Panc1 (cell line): ENCODE measurements around the gene NFIC. TPM values are rescaled to one million over a fixed set of nuclear protein-coding genes. Genes with fewer than 3 reads are reported as not detected.

Experiments
- ATAC-seq: fragments of 200-7000 bp; cut with Tn5 transposase; 2 replicates; pipeline ENCODE4 v1.9.1; 2020; ENCODE audit warnings: mild to moderate bottlenecking, moderate library complexity
- BruUV-seq: library from RNA; stranded (reverse); fragments of 400-500 nt; replicated peaks from 2 replicates; lab custom pipeline; 2021; lab: Mats Ljungman, UMichigan
- CTCF ChIA-PET: fragments of 300-600 bp; sonication (Branson Sonifier 250); formaldehyde crosslinking; loops from one replicate; lab custom pipeline; 2022; ENCODE audit warnings: antibody characterized with exemption; lab: Charles Lee
- POLR2A ChIA-PET: fragments of 300-600 bp; sonication (Branson Sonifier 250); formaldehyde crosslinking; loops from one replicate; lab custom pipeline; 2022; ENCODE audit warnings: antibody characterized with exemption; lab: Charles Lee
- DNase-seq: peaks from one replicate; pipeline ENCODE4 v3.0.0-alpha.2; 2010; ENCODE audit warnings: low read depth, low spot score
- H3K27ac ChIP-seq: 2 replicates; pipeline ENCODE4 v1.5.1; 2011; ENCODE audit warnings: mild to moderate bottlenecking, low read length, inconsistent platforms
- H3K27me3 ChIP-seq: fragments of 200-500 bp; sonication (Bioruptor generic); 2 replicates; pipeline ENCODE4 v1.6.0; 2014; ENCODE audit warnings: low read length, inconsistent platforms; ENCODE audit not compliant: control insufficient read depth, insufficient read depth
- H3K36me3 ChIP-seq: fragments of 200-500 bp; sonication (Bioruptor generic); 2 replicates; pipeline ENCODE4 v1.5.1; 2014; ENCODE audit warnings: inconsistent platforms, mild to moderate bottlenecking, low read length, moderate library complexity; ENCODE audit not compliant: control insufficient read depth, insufficient read depth
- H3K4me1 ChIP-seq: 2 replicates; pipeline ENCODE4 v1.5.1; 2011; ENCODE audit warnings: inconsistent platforms, mild to moderate bottlenecking, low read length, moderate library complexity; ENCODE audit not compliant: control insufficient read depth, insufficient read depth
- H3K4me3 ChIP-seq, 2 experiments: 2 replicates each; pipeline ENCODE4 v1.5.1; 2011 to 2012; ENCODE audit warnings: low read depth in 2 of 2, low read length in 2 of 2, mild to moderate bottlenecking in 2 of 2, inconsistent platforms in 1 of 2, moderate library complexity in 1 of 2
- H3K9me3 ChIP-seq: fragments of 200-500 bp; sonication (Bioruptor generic); 2 replicates; pipeline ENCODE4 v1.5.1; 2014; ENCODE audit warnings: low read depth, mild to moderate bottlenecking, inconsistent platforms, low read length, moderate library complexity; ENCODE audit not compliant: control insufficient read depth, insufficient read depth
- CTCF ChIP-seq: fragments of 450-650 bp; IDR thresholded peaks from 2 replicates; pipeline ENCODE4 v1.5.1; 2017; ENCODE audit warnings: mild to moderate bottlenecking
- POLR2AphosphoS5 ChIP-seq: IDR thresholded peaks from 2 replicates; pipeline ENCODE4 v1.6.1; 2012; ENCODE audit warnings: mild to moderate bottlenecking, low read depth, low read length, moderate library complexity
- SIN3A ChIP-seq: IDR thresholded peaks from 2 replicates; pipeline ENCODE4 v1.6.1; 2012; ENCODE audit warnings: low read depth, mild to moderate bottlenecking, low read length, moderate library complexity, borderline replicate concordance; ENCODE audit not compliant: insufficient read depth
- TCF7L2 ChIP-seq: IDR thresholded peaks from 2 replicates; pipeline ENCODE4 v1.6.1; 2011; ENCODE audit warnings: mild to moderate bottlenecking, low read depth, low read length, inconsistent platforms
- in situ Hi-C: cut with HindIII; loops from 2 replicates; pipeline ENCODE4 v1.10.0; 2016; ENCODE audit warnings: low sequenced_read_pairs, low pct_unique_long_range_greater_than_20kb
- intact Hi-C: fragments of 100-400 bp; cut with micrococcal nuclease; formaldehyde crosslinking; loops from one replicate; pipeline ENCODE4 v1.10.0; 2022; ENCODE audit not compliant: unreplicated experiment
- total RNA-seq: library from RNA; stranded (reverse); gene quantifications from one replicate; pipeline ENCODE4 v1.2.1, GENCODE V29; 2021; ENCODE audit not compliant: unreplicated experiment
- TF ChIP-seq, protein P1 (sequence below), 2 experiments: IDR thresholded peaks; 2 replicates each; pipeline ENCODE4 v1.6.1; 2011 to 2012; ENCODE audit warnings: low read depth in 2 of 2, control low read depth in 1 of 2, low read length in 1 of 2, mild to moderate bottlenecking in 1 of 2, moderate library complexity in 1 of 2; ENCODE audit not compliant: insufficient read depth in 1 of 2

The NFIC gene
- total RNA-seq, 1 experiment from 2014 or later: 120 TPM

GRCh38 chr19:3476830-3477229 is 110.4 kb downstream of the NFIC start:
- H3K27me3 ChIP-seq: no peaks in the 10 kb centered on the region
- ATAC-seq (no peak), DNase-seq (no peak)
- no peaks in the 10 kb centered on the region for H3K9me3 ChIP-seq
- no TSS peak for BruUV-seq
- intact Hi-C loops (no loop called here), in situ Hi-C loops (no loop called here)
- CTCF ChIA-PET: no interaction called here
- POLR2A ChIA-PET: no interaction called here
- H3K4me1 ChIP-seq: no peaks in the 10 kb centered on the region
- no peak overlapping the region for H3K27ac ChIP-seq
- TF ChIP-seq, protein P1, sequence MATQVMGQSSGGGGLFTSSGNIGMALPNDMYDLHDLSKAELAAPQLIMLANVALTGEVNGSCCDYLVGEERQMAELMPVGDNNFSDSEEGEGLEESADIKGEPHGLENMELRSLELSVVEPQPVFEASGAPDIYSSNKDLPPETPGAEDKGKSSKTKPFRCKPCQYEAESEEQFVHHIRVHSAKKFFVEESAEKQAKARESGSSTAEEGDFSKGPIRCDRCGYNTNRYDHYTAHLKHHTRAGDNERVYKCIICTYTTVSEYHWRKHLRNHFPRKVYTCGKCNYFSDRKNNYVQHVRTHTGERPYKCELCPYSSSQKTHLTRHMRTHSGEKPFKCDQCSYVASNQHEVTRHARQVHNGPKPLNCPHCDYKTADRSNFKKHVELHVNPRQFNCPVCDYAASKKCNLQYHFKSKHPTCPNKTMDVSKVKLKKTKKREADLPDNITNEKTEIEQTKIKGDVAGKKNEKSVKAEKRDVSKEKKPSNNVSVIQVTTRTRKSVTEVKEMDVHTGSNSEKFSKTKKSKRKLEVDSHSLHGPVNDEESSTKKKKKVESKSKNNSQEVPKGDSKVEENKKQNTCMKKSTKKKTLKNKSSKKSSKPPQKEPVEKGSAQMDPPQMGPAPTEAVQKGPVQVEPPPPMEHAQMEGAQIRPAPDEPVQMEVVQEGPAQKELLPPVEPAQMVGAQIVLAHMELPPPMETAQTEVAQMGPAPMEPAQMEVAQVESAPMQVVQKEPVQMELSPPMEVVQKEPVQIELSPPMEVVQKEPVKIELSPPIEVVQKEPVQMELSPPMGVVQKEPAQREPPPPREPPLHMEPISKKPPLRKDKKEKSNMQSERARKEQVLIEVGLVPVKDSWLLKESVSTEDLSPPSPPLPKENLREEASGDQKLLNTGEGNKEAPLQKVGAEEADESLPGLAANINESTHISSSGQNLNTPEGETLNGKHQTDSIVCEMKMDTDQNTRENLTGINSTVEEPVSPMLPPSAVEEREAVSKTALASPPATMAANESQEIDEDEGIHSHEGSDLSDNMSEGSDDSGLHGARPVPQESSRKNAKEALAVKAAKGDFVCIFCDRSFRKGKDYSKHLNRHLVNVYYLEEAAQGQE (IDR thresholded peaks at IDR 0.05; ENCODE audit: insufficient read depth in 1 of 2, low read depth in 2 of 2, low read length in 1 of 2): no peak
- TF ChIP-seq SIN3A (no peak), POLR2AphosphoS5 (no peak), CTCF (no peak), TCF7L2 (no peak)
- H3K4me3 ChIP-seq: no peak overlapping the region
- H3K36me3 ChIP-seq: no peaks in the 10 kb centered on the region

GRCh38 chr19:3477506-3477905 is 111.1 kb downstream of the NFIC start:
- ATAC-seq: no peak
- BruUV-seq: no TSS peak
- in situ Hi-C loops: no loop called here

More at GRCh38 chr19:3477506-3477905, 111.1 kb downstream of the NFIC start:
- Histone ChIP-seq H3K27ac (no peak overlapping the region), H3K4me3 (no peak overlapping the region), H3K9me3 (no peaks in the 10 kb centered on the region), H3K4me1 (no peaks in the 10 kb centered on the region), H3K36me3 (no peaks in the 10 kb centered on the region), H3K27me3 (no peaks in the 10 kb centered on the region)
- TF ChIP-seq, protein P1 (IDR thresholded peaks at IDR 0.05; ENCODE audit: insufficient read depth in 1 of 2, low read depth in 2 of 2, low read length in 1 of 2): no peak
- no peak for TF ChIP-seq TCF7L2
- no peak for TF ChIP-seq SIN3A
- no peak for TF ChIP-seq POLR2AphosphoS5
- TF ChIP-seq CTCF: no peak
- no peak for DNase-seq
- intact Hi-C loops: no loop called here
- POLR2A ChIA-PET: no interaction called here
- CTCF ChIA-PET: no interaction called here
